HFF-Myc (cell line): ENCODE results near the gene TEX14.

ENCODE experiments used
- DNase-seq: peaks from one replicate; pipeline ENCODE4 v3.0.0-alpha.2; 2011; ENCODE audit warnings: low read depth; ENCODE audit errors: extremely low read depth
- H3K4me3 ChIP-seq: replicated peaks from 2 replicates; pipeline ENCODE4 v1.5.1; 2011; ENCODE audit warnings: low read depth, mild to moderate bottlenecking, control low read depth, low read length
- TF ChIP-seq, protein P1 (sequence below): IDR thresholded peaks from 2 replicates; pipeline ENCODE4 v1.5.1; 2012; ENCODE audit warnings: mild to moderate bottlenecking, low read depth, low read length, control low read depth; ENCODE audit errors: missing control alignments

The TEX14 gene

GRCh38 chr17:58648236-58648635 is 43.6 kb downstream of the TEX14 start:
- TF ChIP-seq, protein P1, sequence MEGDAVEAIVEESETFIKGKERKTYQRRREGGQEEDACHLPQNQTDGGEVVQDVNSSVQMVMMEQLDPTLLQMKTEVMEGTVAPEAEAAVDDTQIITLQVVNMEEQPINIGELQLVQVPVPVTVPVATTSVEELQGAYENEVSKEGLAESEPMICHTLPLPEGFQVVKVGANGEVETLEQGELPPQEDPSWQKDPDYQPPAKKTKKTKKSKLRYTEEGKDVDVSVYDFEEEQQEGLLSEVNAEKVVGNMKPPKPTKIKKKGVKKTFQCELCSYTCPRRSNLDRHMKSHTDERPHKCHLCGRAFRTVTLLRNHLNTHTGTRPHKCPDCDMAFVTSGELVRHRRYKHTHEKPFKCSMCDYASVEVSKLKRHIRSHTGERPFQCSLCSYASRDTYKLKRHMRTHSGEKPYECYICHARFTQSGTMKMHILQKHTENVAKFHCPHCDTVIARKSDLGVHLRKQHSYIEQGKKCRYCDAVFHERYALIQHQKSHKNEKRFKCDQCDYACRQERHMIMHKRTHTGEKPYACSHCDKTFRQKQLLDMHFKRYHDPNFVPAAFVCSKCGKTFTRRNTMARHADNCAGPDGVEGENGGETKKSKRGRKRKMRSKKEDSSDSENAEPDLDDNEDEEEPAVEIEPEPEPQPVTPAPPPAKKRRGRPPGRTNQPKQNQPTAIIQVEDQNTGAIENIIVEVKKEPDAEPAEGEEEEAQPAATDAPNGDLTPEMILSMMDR = no peak
- no peak for DNase-seq

GRCh38 chr17:58643147-58643546 is 48.7 kb downstream of the TEX14 start:
- TF ChIP-seq, protein P1 = no peak
- H3K4me3 ChIP-seq = no peak overlapping the region
- no peak for DNase-seq

More at GRCh38 chr17:58648236-58648635, 43.6 kb downstream of the TEX14 start:
- no peak overlapping the region for H3K4me3 ChIP-seq

GRCh38 chr17:58641887-58642311 is 49.9 kb downstream of the TEX14 start:
- no peak for DNase-seq
- TF ChIP-seq, protein P1 = no peak
- H3K4me3 ChIP-seq = no peak overlapping the region

DNA sequence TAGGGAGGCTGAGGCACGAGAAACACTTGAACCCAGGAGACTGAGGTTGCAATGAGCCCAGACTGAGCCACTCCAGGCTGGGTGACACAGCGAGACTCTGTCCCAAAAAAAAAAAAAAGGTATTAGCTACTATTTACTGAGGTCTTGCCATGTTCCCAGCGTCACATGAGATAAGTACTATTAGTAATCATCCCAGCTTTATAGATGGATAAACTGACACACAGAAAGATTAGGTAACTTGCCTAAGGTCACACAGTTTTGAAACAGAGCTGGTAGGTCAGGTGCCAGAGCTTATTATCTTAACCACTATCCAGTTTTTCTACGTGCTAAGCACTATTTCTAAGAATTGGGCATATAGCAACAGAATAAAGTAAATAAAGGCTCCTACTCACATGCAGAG is 51.6 kb downstream of the TEX14 start:
- TF ChIP-seq, protein P1 = no peak
- no peak overlapping the region for H3K4me3 ChIP-seq
- no peak for DNase-seq

DNA sequence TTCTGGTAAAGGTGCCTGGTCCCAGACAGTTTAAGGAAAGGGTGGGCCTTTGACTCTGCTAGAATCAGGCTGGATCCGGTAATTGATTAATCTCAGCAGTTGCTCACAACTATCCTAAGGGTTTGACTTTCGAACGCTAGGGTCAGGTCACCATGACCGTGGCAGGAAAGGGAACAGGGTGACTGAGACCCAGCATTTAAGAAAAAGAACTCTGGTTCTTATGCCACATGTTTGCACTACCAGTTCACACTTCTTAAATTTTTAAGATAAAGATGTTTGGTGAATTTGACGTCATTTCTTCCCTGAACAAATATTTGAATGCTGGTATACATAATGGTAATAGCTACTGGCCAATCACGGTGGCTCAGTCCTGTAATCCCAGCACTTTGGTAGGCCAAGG is 52.2 kb downstream of the TEX14 start:
- no peak for DNase-seq
- TF ChIP-seq, protein P1 = no peak
- H3K4me3 ChIP-seq = no peak overlapping the region

DNA sequence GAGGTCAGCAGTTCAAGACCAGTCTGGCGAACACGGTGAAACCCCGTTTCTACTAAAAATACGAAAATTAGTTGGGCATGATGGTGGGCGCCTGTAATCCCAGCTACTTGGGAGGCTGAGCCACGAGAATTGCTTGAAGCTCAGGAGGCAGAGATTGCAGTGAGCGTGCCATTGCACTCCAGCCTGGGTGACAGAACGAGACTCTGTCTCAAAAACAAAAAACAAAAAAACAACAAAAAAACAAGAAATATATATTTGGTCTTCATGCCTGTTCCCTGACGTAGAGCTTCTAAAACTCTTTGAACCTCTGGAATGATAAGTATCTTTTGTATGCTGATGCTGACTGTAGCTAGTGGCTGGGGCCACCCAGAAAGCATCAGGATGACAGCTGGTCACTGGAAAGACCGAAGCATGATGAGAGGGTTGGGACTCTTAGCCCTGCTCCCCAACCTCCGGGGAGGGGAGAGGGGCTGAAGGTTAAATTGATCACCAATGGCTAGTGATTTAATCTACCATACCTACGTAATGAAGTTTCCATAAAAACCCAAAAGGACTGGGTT is 54.8 kb downstream of the TEX14 start:
- H3K4me3 ChIP-seq = no peak overlapping the region
- TF ChIP-seq, protein P1 = no peak
- no peak for DNase-seq
